T-cell (primary cell): ENCODE data around the gene COL10A1. TPM values are rescaled to one million over a fixed set of nuclear protein-coding genes. Genes with fewer than 3 reads are reported as not detected.

Source experiments
- ATAC-seq, 4 experiments: fragments of 200-7000 bp in 3 of 4; fragments of 150-1000 bp in 1 of 4; cut with Tn5 transposase; replicated peaks in 1 of 4; 1 replicate in 3 of 4; 2 replicates in 1 of 4; pipeline ENCODE4 v1.10.0; 2021; ENCODE audit warnings: moderate library complexity in 3 of 4, mild to moderate bottlenecking in 2 of 4, moderate number of reproducible peaks in 1 of 4
- CTCF ChIA-PET, 2 donors: fragments of 300-600 bp; sonication (Branson Sonifier 250); formaldehyde crosslinking; loops; one replicate each; lab custom pipeline; 2022; ENCODE audit warnings: antibody characterized with exemption in 2 of 2; lab: Charles Lee
- POLR2A ChIA-PET, 2 donors: fragments of 300-600 bp; sonication (Branson Sonifier 250); formaldehyde crosslinking; loops; one replicate each; lab custom pipeline; 2022; ENCODE audit warnings: antibody characterized with exemption in 2 of 2; lab: Charles Lee
- DNase-seq, 35 experiments: peaks; one replicate each; pipeline versions ENCODE4 v3.0.0 to v3.0.0-alpha.2; 2013 to 2023
- H3K27ac ChIP-seq: one replicate; pipeline ENCODE4 v1.5.1; 2013; ENCODE audit warnings: low read length
- H3K27me3 ChIP-seq, 2 experiments: replicated peaks in 1 of 2; 1 replicate in 1 of 2; 2 replicates in 1 of 2; pipeline versions ENCODE4 v1.6.1 to v1.7.0; 2013; ENCODE audit warnings: low read length in 1 of 2, mixed read lengths in 1 of 2; ENCODE audit not compliant: control insufficient read depth in 2 of 2, insufficient read depth in 2 of 2; ENCODE audit errors: extremely low read depth in 1 of 2
- H3K36me3 ChIP-seq, 2 donors: 1 replicate in 1 of 2; 2 replicates in 1 of 2; pipeline versions ENCODE4 v1.6.1 to v1.7.0; 2013; ENCODE audit warnings: low read length in 1 of 2; ENCODE audit not compliant: control insufficient read depth in 2 of 2, insufficient read depth in 1 of 2; ENCODE audit errors: extremely low read depth in 1 of 2
- H3K4me1 ChIP-seq, 2 experiments: 1 replicate in 1 of 2; 2 replicates in 1 of 2; pipeline versions ENCODE4 v1.6.1 to v1.7.0; 2013; ENCODE audit warnings: low read length in 2 of 2, mixed read lengths in 1 of 2; ENCODE audit not compliant: insufficient read depth in 2 of 2, control insufficient read depth in 1 of 2; ENCODE audit errors: extremely low read depth in 1 of 2
- H3K4me3 ChIP-seq, 2 donors: 1 replicate in 1 of 2; 2 replicates in 1 of 2; pipeline versions ENCODE4 v1.5.1 to v1.7.0; 2013; ENCODE audit warnings: mild to moderate bottlenecking in 2 of 2, low read length in 1 of 2, moderate library complexity in 1 of 2; ENCODE audit not compliant: control insufficient read depth in 1 of 2; ENCODE audit errors: extremely low read depth in 1 of 2
- H3K9me3 ChIP-seq: 2 replicates; pipeline ENCODE4 v1.7.0; 2013
- H3K27ac Mint-ChIP-seq, 2 donors: one replicate each; pipeline ENCODE4 v1.8.0; 2020 to 2021; ENCODE audit warnings: mild to moderate bottlenecking in 2 of 2, mixed read lengths in 2 of 2
- H3K27me3 Mint-ChIP-seq, 2 donors: one replicate each; pipeline ENCODE4 v1.8.0; 2021 to 2022; ENCODE audit warnings: mixed read lengths in 2 of 2
- H3K36me3 Mint-ChIP-seq: one replicate; pipeline ENCODE4 v1.8.0; 2021; ENCODE audit warnings: mixed read lengths
- H3K4me1 Mint-ChIP-seq, 3 donors: one replicate each; pipeline ENCODE4 v1.8.0; 2020 to 2022; ENCODE audit warnings: mixed read lengths in 3 of 3, mild to moderate bottlenecking in 1 of 3
- H3K4me3 Mint-ChIP-seq, 3 donors: one replicate each; pipeline ENCODE4 v1.8.0; 2020 to 2022; ENCODE audit warnings: mild to moderate bottlenecking in 3 of 3, mixed read lengths in 3 of 3, moderate library complexity in 3 of 3
- H3K9me3 Mint-ChIP-seq, 3 donors: one replicate each; pipeline ENCODE4 v1.8.0; 2020 to 2022; ENCODE audit warnings: mixed read lengths in 3 of 3
- WGBS: methylation state at CpG from one replicate; pipeline ENCODE4 v1.1.5; 2013; ENCODE audit warnings: missing lambda C conversion rate; ENCODE audit not compliant: insufficient coverage; 5-methylcytosine and 5-hydroxymethylcytosine counted together
- total RNA-seq, 35 experiments: library from RNA in 6 of 35; stranded (reverse) in 6 of 35; fragments of 120-200 nt in 1 of 35; gene quantifications; one replicate each; pipeline versions ENCODE4 v1.2.1 to v1.2.4 and lab custom pipeline; 2013 to 2026

COL10A1 gene
- total RNA-seq, 5 donors from 2014 or later (not counting 1 experiment from before 2014, with no cell fraction given): not detected

GRCh38 chr6:116084284-116084683 lies 41.6 kb downstream of the COL10A1 start:
- Mint-ChIP-seq H3K36me3 (no peaks in the 10 kb centered on the region), H3K4me1 (no peaks in the 10 kb centered on the region), H3K27ac (no peak overlapping the region), H3K9me3 (no peaks in the 10 kb centered on the region), H3K27me3 (peaks cover 9 to 16% of the 10 kb centered on the region in 2 donors), H3K4me3 (no peak overlapping the region)
- Histone ChIP-seq H3K9me3 (no peaks in the 10 kb centered on the region), H3K27me3 (no peaks in the 10 kb centered on the region), H3K36me3 (no peaks in the 10 kb centered on the region), H3K27ac (no peak overlapping the region), H3K4me3 (no peak overlapping the region), H3K4me1 (no peaks in the 10 kb centered on the region)
- ATAC-seq: no peak
- POLR2A ChIA-PET: no interaction called here
- 71% methylated on average over 1 of the region's 2 CpGs for WGBS
- DNase-seq: no peak
- CTCF ChIA-PET: interaction anchor here (1.3 to 1.7 kb wide), 2 partner anchors 12 to 73 kb away, joined by 6 to 7 read pairs; no protein-coding TSS in a partner anchor

GRCh38 chr6:116083052-116083451 lies 42.9 kb downstream of the COL10A1 start:
- Histone ChIP-seq H3K27ac (no peak overlapping the region), H3K9me3 (no peaks in the 10 kb centered on the region), H3K4me1 (no peaks in the 10 kb centered on the region), H3K4me3 (no peak overlapping the region), H3K27me3 (no peaks in the 10 kb centered on the region), H3K36me3 (no peaks in the 10 kb centered on the region)
- Mint-ChIP-seq H3K27ac (no peak overlapping the region), H3K4me1 (no peaks in the 10 kb centered on the region), H3K9me3 (no peaks in the 10 kb centered on the region), H3K36me3 (no peaks in the 10 kb centered on the region), H3K4me3 (no peak overlapping the region), H3K27me3 (peaks cover 9 to 16% of the 10 kb centered on the region in 2 donors)
- DNase-seq: no peak
- no CpG with 5 or more reads among the region's 5 CpGs for WGBS
- ChIA-PET CTCF (interaction anchor here in 1 of 2 donors (0.6 kb wide), 2 partner anchors 15 to 162 kb away, joined by 3 to 5 read pairs; no protein-coding TSS in a partner anchor), POLR2A (interaction anchor here (0.6 to 0.7 kb wide), 2 partner anchors 34 to 35 kb away, joined by 4 read pairs; no protein-coding TSS in a partner anchor)
- no peak for ATAC-seq

GRCh38 chr6:116078945-116079344 lies 47.0 kb downstream of the COL10A1 start:
- CTCF ChIA-PET: interaction anchor here in 1 of 2 donors (0.7 kb wide), 1 partner anchor 16 kb away, joined by 3 read pairs; no protein-coding TSS in a partner anchor
- POLR2A ChIA-PET: no interaction called here
- WGBS: no CpG with 5 or more reads among the region's 3 CpGs

GRCh38 chr6:116078522-116078921 lies 47.4 kb downstream of the COL10A1 start:
- H3K9me3 ChIP-seq: no peaks in the 10 kb centered on the region
- H3K36me3 ChIP-seq: no peaks in the 10 kb centered on the region
- ChIA-PET POLR2A (no interaction called here), CTCF (interaction anchor here (0.7 to 1.1 kb wide), 2 partner anchors 15 to 67 kb away, joined by 3 to 4 read pairs; no protein-coding TSS in a partner anchor)
- H3K4me1 Mint-ChIP-seq: no peaks in the 10 kb centered on the region
- no peaks in the 10 kb centered on the region for H3K36me3 Mint-ChIP-seq
- ATAC-seq: no peak
- H3K27ac Mint-ChIP-seq: no peak overlapping the region
- H3K27ac ChIP-seq: no peak overlapping the region
- no peak overlapping the region for H3K4me3 ChIP-seq
- no peak for DNase-seq
- no peaks in the 10 kb centered on the region for H3K9me3 Mint-ChIP-seq
- 94% methylated on average over 2 of the region's 3 CpGs for WGBS
- H3K4me1 ChIP-seq: no peaks in the 10 kb centered on the region
- no peaks in the 10 kb centered on the region for H3K27me3 ChIP-seq
- H3K27me3 Mint-ChIP-seq: peaks cover 8 to 12% of the 10 kb centered on the region in 2 donors
- no peak overlapping the region for H3K4me3 Mint-ChIP-seq

More at GRCh38 chr6:116078945-116079344, 47.0 kb downstream of the COL10A1 start:
- no peak overlapping the region for H3K27ac ChIP-seq
- H3K27ac Mint-ChIP-seq: no peak overlapping the region
- H3K27me3 Mint-ChIP-seq: peaks cover 8 to 12% of the 10 kb centered on the region in 2 donors
- no peak overlapping the region for H3K4me3 ChIP-seq
- DNase-seq: no peak
- ATAC-seq: no peak
- no peaks in the 10 kb centered on the region for H3K27me3 ChIP-seq
- H3K36me3 ChIP-seq: no peaks in the 10 kb centered on the region
- no peaks in the 10 kb centered on the region for H3K9me3 Mint-ChIP-seq
- H3K4me1 ChIP-seq: no peaks in the 10 kb centered on the region
- no peaks in the 10 kb centered on the region for H3K9me3 ChIP-seq
- no peaks in the 10 kb centered on the region for H3K36me3 Mint-ChIP-seq
- no peak overlapping the region for H3K4me3 Mint-ChIP-seq
- H3K4me1 Mint-ChIP-seq: no peaks in the 10 kb centered on the region

GRCh38 chr6:116074732-116075390 lies 51.1 kb downstream of the COL10A1 start:
- H3K9me3 ChIP-seq: no peaks in the 10 kb centered on the region
- H3K9me3 Mint-ChIP-seq: no peaks in the 10 kb centered on the region
- DNase-seq (no peak), ATAC-seq (no peak)
- WGBS: no CpG with 5 or more reads among the region's 2 CpGs
- no peak overlapping the region for H3K27ac ChIP-seq
- ChIA-PET CTCF (no interaction called here), POLR2A (interaction anchor here in 1 of 2 donors (0.6 kb wide), 1 partner anchor 187 kb away, joined by 8 read pairs; no protein-coding TSS in a partner anchor)
- no peaks in the 10 kb centered on the region for H3K27me3 ChIP-seq
- H3K36me3 ChIP-seq: no peaks in the 10 kb centered on the region
- H3K4me3 ChIP-seq: no peak overlapping the region
- H3K36me3 Mint-ChIP-seq: no peaks in the 10 kb centered on the region
- peaks cover 0 to 2% (median 0%) of the 10 kb centered on the region in 3 donors for H3K4me1 Mint-ChIP-seq
- H3K27ac Mint-ChIP-seq: no peak overlapping the region
- no peaks in the 10 kb centered on the region for H3K27me3 Mint-ChIP-seq
- no peaks in the 10 kb centered on the region for H3K4me1 ChIP-seq
- no peak overlapping the region for H3K4me3 Mint-ChIP-seq

GRCh38 chr6:116073765-116074440 lies 52.0 kb downstream of the COL10A1 start:
- H3K4me1 Mint-ChIP-seq: peaks cover 0 to 2% (median 0%) of the 10 kb centered on the region in 3 donors
- Histone ChIP-seq H3K4me3 (no peak overlapping the region), H3K27me3 (no peaks in the 10 kb centered on the region), H3K4me1 (no peaks in the 10 kb centered on the region), H3K27ac (no peak overlapping the region), H3K9me3 (no peaks in the 10 kb centered on the region), H3K36me3 (no peaks in the 10 kb centered on the region)
- no peak overlapping the region for H3K27ac Mint-ChIP-seq
- peaks cover 0 to 2% of the 10 kb centered on the region in 2 donors for H3K27me3 Mint-ChIP-seq
- H3K4me3 Mint-ChIP-seq: no peak overlapping the region
- CTCF ChIA-PET: no interaction called here
- H3K9me3 Mint-ChIP-seq: no peaks in the 10 kb centered on the region
- no peaks in the 10 kb centered on the region for H3K36me3 Mint-ChIP-seq
- ATAC-seq (no peak), DNase-seq (no peak)
- POLR2A ChIA-PET: no interaction called here
- no CpG with 5 or more reads among the region's 2 CpGs for WGBS
